ENCODE measurements around the gene LCLAT1.

LCLAT1 gene

DNA sequence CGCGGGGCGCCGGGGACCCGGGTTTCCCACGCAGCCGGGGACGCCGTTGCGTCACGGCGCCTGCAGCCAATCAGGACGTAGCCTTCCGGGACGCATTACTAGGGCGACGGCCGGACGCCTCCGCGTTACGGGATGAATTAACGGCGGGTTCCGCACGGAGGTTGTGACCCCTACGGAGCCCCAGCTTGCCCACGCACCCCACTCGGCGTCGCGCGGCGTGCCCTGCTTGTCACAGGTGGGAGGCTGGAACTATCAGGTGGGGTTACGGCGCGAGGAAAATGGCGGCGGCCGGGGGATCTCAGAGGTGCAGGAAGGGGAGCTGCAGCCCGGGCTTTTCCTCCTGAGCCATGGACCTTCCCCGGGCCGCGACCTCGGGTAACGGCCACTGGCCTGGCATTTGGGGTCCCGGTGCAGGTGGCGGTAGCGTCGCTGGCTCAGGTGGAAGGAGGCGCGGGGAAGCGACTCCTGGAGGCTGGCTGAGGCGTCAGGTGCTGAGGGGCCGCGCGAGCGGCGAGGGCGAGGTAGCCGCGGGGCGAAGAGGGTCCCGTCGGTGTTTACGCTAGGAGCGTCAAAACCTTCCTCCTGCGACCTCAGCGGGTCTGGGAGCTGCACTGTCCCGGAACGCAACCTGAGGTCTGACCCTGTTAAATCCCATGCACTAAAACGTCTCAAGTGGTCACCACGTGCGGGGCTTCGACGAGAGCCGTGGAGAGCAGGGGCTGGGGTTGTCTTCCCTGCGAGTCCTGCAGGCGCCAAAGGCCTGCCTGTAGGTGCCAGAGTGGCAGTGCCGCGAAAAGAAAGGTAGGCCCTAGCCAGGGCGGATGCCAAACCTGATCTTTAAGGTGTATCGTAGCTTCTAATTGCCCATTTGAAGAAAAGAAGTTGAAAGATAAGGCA is at the start of gene LCLAT1:
LCLAT1 (plus strand) TSS at position 98 of the 897 bp plus-strand sequence. CDS start 78,345 bp downstream, outside the sequence.
- in situ Hi-C loops (cut with HindIII; ENCODE audit: low pct_ligation_motif_present, low pct_unique_long_range_greater_than_20kb, low sequenced_read_pairs), result no loop called here
- peak; percentile 82 for DNase-seq

- in situ Hi-C loops (cut with HindIII; ENCODE audit: low pct_ligation_motif_present, low pct_unique_long_range_greater_than_20kb, low sequenced_read_pairs), result no loop called here
- DNase-seq, result no peak
Observed at GRCh38 chr2:30398084-30398873, 48.8 kb upstream of the LCLAT1 start.

DNA sequence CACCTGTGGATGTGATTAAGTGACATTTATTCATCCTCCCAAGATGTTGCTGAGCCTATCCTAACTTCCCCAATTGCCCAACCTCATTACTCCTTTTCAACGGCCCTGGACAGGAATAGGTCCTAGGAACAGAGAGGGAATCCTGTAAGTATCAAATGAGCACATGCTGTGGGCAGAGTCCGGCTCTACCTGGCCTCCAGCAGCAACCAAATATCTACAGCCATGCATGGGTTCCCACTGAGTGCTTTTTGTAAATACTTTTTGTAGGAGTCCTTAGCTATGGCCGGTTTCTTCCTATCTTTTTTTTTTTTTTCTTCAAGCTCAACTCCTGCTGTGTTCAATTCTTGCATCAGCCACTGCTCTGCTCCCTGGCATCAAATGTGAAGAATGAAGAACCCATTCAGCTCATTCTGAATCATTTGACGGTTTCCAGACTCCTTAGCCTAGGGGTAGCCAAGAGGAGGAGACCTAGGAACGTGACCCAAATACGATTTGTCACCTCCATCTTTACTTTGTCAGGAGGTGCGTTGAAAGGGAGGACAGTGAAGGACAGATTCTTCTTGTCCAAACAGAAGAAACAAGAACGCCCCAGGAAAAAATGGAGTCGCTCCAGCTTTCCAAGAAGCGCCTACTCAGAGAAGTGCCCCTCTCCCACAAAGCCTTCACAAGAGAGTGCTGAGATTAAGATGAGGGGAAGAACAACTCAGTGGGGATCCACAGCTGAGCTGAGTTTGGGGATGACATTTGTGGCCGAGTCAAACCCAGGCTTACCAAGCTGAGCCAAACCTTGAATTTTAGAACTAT is 46.7 kb upstream of the LCLAT1 start:
- in situ Hi-C loops (cut with HindIII; ENCODE audit: low pct_ligation_motif_present, low pct_unique_long_range_greater_than_20kb, low sequenced_read_pairs), result no loop called here
- DNase-seq, result no peak

GRCh38 chr2:30402441-30403182 is 44.4 kb upstream of the LCLAT1 start:
- in situ Hi-C loops (cut with HindIII; ENCODE audit: low pct_ligation_motif_present, low pct_unique_long_range_greater_than_20kb, low sequenced_read_pairs), result no loop called here
- DNase-seq, result no peak

DNA sequence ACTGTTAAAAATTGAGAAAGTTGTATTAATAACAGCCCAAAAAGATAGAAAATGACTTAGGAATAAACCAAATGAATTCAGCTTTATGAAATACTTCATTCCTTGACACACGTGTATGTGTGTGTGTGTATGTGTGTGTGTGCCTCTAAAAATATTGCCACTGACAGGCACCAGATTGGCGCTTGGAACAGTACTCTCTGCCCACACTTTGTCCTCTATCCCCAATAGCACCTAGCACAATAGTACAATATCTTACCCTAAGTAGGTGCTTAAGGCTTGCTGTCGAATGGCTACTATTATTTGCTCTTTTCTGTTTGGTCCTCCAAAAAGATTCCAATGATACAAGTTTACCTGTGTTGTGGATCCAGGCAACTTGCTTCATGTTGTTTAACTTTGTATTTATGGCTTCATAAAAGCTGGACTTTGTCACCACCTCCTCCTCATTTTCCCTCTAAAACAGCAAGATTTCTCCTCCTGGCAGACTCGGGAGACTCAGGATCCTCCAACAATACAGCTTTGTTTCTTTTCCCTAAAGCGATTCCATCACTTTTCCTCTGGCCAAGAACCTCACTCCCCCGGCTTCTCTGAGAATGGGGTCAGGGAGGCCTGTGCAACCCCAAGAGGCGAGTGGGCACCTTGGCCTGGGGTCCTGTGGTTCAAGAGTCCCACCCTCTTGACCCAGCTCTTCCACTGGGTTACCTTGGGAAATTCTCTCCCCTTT is 43.3 kb upstream of the LCLAT1 start:
- no peak for DNase-seq
- in situ Hi-C loops (cut with HindIII; ENCODE audit: low pct_ligation_motif_present, low pct_unique_long_range_greater_than_20kb, low sequenced_read_pairs), result no loop called here

DNA sequence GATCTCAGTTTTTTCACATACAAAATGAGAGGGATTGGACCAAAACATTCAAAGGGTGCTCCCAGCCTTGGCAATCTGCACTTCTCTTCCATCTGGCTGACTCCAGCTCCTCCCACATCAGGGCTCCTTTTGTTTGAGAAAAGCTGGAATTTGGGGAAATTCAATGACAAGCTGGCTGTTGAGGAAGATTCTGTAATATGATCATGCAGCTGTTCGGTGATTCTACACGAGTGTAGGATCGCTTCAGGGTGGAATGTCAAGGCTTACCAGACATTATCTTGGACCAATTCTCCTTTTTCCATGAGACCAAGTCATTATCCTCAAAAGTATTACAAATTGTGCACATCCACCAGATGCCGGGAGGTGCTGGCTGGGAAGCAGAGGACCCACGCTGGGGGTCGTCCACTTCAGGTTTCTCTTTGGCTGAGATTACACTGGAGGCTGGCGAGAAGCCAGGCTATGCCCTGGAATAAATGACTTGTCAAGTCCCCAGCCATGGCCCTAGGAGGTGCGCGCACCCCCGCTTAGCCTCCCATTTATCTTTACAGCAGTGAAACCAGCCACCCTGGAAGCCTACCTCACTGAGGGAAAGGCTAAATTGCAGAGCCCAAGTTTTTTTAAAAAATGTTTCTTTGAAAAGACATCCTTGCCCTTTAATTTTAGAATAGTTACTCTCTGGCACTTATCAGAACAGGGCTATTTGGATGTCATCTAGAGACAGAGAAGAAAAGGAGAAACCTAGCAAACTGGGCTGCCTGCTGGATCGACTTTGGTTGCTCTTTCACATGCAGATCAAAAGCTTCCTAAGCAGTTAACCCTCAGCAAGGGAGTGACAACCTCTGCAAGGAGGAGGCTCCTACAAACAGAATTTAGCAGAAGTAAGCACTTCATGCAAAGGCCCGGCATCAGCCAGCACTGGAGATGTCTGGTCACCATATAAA is 42.5 kb upstream of the LCLAT1 start:
- DNase-seq, result no peak
- in situ Hi-C loops (cut with HindIII; ENCODE audit: low pct_ligation_motif_present, low pct_unique_long_range_greater_than_20kb, low sequenced_read_pairs), result no loop called here

DNA sequence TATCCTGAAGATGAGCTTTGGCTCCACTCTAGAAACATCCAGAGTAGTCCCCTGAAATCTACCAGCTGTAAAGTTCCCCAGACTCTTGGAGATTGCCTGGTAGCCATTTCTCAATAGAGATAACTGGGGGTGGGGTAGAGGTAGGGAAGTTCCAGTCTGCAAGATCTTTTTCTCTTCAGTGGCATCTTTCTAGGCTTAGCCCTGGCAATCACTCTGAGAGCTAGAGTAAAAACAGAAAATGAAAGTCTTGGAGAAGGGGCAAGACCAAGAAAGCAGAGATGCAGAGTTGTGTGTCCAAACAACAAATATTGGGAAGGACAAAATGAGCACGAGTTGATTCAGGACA is 41.8 kb upstream of the LCLAT1 start:
- in situ Hi-C loops (cut with HindIII; ENCODE audit: low pct_ligation_motif_present, low pct_unique_long_range_greater_than_20kb, low sequenced_read_pairs), result no loop called here

DNA sequence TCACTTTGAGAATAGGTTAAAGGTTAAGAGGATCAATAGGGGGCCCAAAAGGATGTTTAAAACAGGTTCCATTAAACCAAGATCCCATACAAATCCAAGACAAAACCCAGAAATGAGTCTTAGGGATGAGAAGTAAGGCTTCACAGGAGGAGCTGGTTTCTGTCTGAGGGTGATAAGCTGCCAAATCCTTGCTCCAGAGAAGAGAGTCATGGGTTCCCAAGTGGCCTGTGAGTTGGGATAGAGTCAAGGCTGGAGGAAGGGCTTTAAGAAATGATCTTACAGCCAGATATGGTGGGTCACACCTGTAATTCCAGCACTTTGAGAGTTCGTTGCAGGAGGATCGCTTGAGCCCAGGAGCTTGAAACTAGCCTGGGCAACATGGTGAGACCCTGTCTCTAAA is 40.2 kb upstream of the LCLAT1 start:
- DNase-seq, result no peak
- in situ Hi-C loops (cut with HindIII; ENCODE audit: low pct_ligation_motif_present, low pct_unique_long_range_greater_than_20kb, low sequenced_read_pairs), result no loop called here

More for the DNA sequence above, 41.8 kb upstream of the LCLAT1 start:
- no peak for DNase-seq

DNA sequence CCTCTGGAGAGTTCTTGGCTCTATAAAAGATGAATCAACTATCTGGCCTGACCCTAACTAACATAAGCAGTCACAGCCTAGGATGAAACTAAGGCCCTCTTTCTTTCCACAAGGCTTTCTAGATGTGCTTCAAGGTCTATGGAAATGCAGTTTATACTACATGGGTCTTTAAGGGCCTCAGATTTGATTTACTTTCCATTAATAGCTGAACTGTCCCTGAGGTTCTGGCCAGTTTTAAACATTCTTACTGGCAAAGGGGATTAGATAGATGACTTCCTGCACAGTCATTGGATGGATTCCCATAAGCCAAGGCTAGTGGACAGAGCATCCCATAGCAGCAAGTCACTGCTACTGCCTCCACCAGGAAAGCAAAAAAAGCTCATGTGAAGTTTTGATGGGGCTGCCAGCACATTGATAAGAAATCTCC is 38.1 kb upstream of the LCLAT1 start:
- in situ Hi-C loops (cut with HindIII; ENCODE audit: low pct_ligation_motif_present, low pct_unique_long_range_greater_than_20kb, low sequenced_read_pairs), result no loop called here
- no peak for DNase-seq

- in situ Hi-C loops (cut with HindIII; ENCODE audit: low pct_ligation_motif_present, low pct_unique_long_range_greater_than_20kb, low sequenced_read_pairs), result no loop called here
Observed at GRCh38 chr2:30410217-30410616, 36.8 kb upstream of the LCLAT1 start.

GRCh38 chr2:30412047-30412683 is 34.9 kb upstream of the LCLAT1 start:
- in situ Hi-C loops (cut with HindIII; ENCODE audit: low pct_ligation_motif_present, low pct_unique_long_range_greater_than_20kb, low sequenced_read_pairs), result no loop called here
- no peak for DNase-seq

More at GRCh38 chr2:30410217-30410616, 36.8 kb upstream of the LCLAT1 start:
- peak; percentile 53 for DNase-seq

DNA sequence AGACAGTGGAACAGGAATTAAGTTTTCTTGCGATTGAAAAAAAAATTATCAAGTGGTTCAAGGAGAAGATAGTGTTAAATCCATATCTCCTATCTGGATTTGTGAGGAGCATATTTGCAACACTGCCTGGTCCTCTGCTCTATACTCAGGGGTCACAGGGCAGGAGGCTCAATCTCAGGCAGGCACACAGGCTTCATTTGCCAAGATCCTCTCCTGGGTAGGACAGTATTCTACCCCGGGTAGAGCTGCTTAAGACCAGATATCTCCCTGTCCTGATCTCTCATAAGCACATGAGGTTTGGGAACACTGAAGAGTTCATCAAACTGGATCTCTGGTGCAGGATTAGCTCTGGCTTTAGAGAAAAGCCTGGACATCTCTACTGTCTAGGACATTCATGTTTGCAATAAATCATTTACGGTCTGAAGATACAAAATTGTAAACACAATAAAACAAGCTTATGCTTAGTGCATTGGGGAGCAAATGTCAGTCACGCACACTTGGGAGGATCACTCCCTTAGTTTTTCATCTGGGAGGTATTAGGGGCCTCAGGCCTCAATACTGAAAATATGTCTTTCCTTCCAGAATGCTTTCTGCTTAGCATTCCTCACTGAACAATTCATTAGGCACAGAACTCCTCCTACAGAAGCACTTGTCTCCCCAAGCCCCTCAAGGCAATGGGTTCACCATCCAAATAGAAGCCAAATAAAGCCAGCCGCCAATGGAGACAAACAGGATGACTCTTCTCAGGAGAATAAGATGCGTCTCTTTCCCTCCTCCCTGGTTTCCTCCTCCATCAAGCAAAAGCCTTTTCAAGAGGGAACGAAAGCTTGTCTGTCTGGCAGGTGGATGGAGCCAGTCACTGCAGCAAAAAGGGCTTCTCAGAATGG is 34.1 kb upstream of the LCLAT1 start:
- in situ Hi-C loops (cut with HindIII; ENCODE audit: low pct_ligation_motif_present, low pct_unique_long_range_greater_than_20kb, low sequenced_read_pairs), result no loop called here
- no peak for DNase-seq

DNA sequence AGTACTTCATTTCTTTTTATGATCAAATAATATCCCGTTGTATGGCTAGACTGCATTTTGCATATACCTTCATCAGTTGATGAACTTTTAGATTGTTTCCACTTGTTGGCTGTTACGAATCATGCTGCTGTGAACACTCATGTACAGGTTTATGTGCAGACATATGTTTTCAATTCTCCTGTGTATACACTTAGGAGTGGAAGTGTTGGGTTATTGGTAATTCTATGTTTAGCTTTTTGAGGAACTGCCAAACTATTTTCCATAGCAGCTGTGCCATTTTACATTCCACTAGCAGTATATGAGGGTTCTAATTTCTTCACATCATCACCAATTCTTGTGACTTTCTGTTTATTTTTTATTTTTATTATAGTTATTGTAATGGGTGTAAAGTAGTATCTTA is 32.1 kb upstream of the LCLAT1 start:
- DNase-seq, result no peak
- in situ Hi-C loops (cut with HindIII; ENCODE audit: low pct_ligation_motif_present, low pct_unique_long_range_greater_than_20kb, low sequenced_read_pairs), result no loop called here

DNA sequence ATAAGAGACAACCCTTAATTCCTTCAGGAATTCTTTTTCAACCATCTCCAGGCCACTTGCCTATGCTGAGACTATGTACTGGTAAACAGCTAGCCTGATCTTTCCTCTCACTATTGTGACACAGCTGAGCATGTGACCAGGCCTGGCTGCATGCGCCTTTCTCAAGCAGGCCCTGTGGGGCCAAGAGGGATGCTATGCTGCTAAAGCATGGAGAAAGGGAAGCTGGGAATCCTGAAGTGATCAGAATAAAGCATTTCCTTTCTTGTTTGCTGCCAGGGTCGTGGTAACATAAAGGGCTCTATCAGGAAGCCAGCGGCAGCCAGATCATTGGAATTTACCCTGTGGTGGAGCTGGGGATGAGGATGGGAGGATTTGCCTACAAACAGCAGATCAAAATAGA is 29.8 kb upstream of the LCLAT1 start:
- in situ Hi-C loops (cut with HindIII; ENCODE audit: low pct_ligation_motif_present, low pct_unique_long_range_greater_than_20kb, low sequenced_read_pairs), result no loop called here
- DNase-seq, result no peak

GRCh38 chr2:30421026-30421603 is 25.9 kb upstream of the LCLAT1 start:
- in situ Hi-C loops (cut with HindIII; ENCODE audit: low pct_ligation_motif_present, low pct_unique_long_range_greater_than_20kb, low sequenced_read_pairs), result no loop called here
- no peak for DNase-seq
